Spinal cord (tissue), 10 donors: ENCODE measurements around the gene RFC3. TPM values are rescaled to one million over a fixed set of nuclear protein-coding genes. Genes with fewer than 3 reads are reported as not detected.
"Not testable (repeated sequence)": the region's sequence is repeated elsewhere in the genome, so short reads cannot be mapped to it uniquely, and the experiment has no call there.

Experiments used
- DNase-seq, 6 donors: peaks; one replicate each; pipeline versions ENCODE4 v3.0.0 to v3.0.0-alpha.2; 2013 to 2015; ENCODE audit warnings: low spot score in 6 of 6, low read depth in 4 of 6
- H3K27ac ChIP-seq: one replicate; pipeline ENCODE4 v1.5.1; 2013; ENCODE audit warnings: low read depth, low read length, control low read depth
- H3K27me3 ChIP-seq: one replicate; pipeline ENCODE4 v1.6.1; 2013; ENCODE audit warnings: low read length; ENCODE audit not compliant: control insufficient read depth, insufficient read depth
- H3K36me3 ChIP-seq: one replicate; pipeline ENCODE4 v1.6.1; 2013; ENCODE audit warnings: low read length; ENCODE audit not compliant: control insufficient read depth, insufficient read depth
- H3K4me1 ChIP-seq: one replicate; pipeline ENCODE4 v1.6.1; 2013; ENCODE audit warnings: low read length; ENCODE audit not compliant: control insufficient read depth, insufficient read depth
- H3K4me3 ChIP-seq: one replicate; pipeline ENCODE4 v1.5.1; 2013; ENCODE audit warnings: low read depth, low read length, control low read depth
- H3K9me3 ChIP-seq: one replicate; pipeline ENCODE4 v1.6.1; 2013; ENCODE audit warnings: low read length; ENCODE audit not compliant: control insufficient read depth, insufficient read depth
- WGBS: methylation state at CpG from one replicate; pipeline ENCODE4 v1.1.5; 2013; ENCODE audit warnings: missing lambda C conversion rate; ENCODE audit not compliant: insufficient coverage; 5-methylcytosine and 5-hydroxymethylcytosine counted together
- polyA plus RNA-seq, 2 donors: library from polyadenylated mRNA; unstranded; fragments of 120-200 nt; gene quantifications; one replicate each; pipeline ENCODE4 v1.2.1, GENCODE V29; 2013; ENCODE audit not compliant: insufficient read length in 2 of 2
- total RNA-seq, 2 donors: library from RNA; depleted of rRNA in 1 of 2; stranded (reverse); fragments of 120-200 nt in 1 of 2; fragments of >200 nt in 1 of 2; gene quantifications; one replicate each; pipeline versions ENCODE4 v1.2.3 to v1.2.4, GENCODE V29; 2013 to 2014
- donor health status: healthy.

RFC3 gene
- total and polyA plus RNA-seq, 4 donors: 12.0 to 23.2 (median 19.4) TPM

DNA sequence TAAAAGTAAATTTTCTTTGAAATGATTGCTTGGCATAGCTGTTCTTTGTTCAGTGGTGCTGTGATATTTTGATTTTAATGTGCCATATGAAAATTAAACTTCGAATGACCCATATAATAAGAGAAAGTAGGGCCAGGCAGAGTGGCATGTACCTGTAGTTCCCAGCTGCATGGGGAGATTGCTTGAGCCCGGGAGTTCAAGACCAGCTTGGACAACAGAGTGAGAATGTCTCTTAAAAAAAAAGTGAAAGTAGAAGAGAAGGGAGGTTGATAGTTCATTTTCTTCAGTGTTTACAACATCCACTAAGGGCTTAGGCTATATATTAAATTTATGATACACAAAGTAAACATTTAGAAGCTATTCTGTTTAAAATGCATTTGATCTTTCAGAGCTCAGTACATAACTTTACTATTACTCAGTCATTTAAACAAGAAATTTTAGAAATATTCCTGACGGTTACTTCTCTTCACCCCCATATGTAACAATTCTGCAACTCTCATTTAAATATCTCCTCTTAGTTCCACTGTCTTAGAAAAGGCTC, 17.2 kb upstream of the RFC3 start:
- no peaks in the 10 kb centered on the region for H3K36me3 ChIP-seq
- WGBS: 0% methylated on average over 1 of the region's 3 CpGs
- H3K27ac ChIP-seq: no peak overlapping the region
- H3K4me1 ChIP-seq: no peaks in the 10 kb centered on the region
- H3K4me3 ChIP-seq: no peak overlapping the region
- H3K27me3 ChIP-seq: no peaks in the 10 kb centered on the region
- no peak for DNase-seq
- H3K9me3 ChIP-seq: no peaks in the 10 kb centered on the region

DNA sequence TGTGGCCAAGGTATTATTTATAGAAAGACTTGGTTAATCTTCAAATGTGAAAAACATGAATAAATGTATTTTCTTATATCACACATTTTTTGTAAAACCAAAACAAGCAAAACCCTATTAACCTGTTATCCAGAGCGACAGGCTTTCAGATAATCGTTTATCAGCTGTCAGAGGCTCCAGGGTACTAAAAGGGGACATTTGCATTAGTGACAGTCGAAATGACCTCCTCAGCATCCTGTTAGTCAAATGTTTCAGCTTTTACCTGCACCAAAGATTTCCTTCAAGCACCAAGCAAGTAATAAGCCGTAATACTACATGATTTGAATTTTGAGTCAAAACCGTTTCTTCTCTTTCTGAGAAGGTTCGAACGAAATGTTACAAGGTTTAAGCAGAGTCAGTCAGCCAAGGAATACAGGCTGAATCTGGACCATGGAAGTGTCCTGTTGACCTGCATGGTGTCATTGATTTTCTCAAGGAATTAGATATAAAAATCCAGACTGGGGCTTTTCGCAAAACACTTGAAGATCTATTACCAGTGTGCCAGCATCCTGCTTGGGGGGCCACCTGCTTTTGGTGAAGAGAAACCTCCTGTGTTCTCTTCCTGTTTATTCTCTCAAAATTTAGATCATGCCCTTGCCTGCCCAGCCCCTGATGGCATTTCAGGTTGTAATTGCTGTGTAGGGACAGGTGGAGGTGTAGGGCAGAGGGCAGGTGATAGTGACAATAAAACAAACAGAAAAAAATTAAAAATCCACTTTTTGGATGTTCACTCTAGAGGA, 11.3 kb upstream of the RFC3 start:
- WGBS: 72% methylated on average over 8 of the region's 8 CpGs
- Histone ChIP-seq H3K27ac (no peak overlapping the region), H3K27me3 (no peaks in the 10 kb centered on the region), H3K4me1 (no peaks in the 10 kb centered on the region), H3K9me3 (no peaks in the 10 kb centered on the region), H3K4me3 (no peak overlapping the region), H3K36me3 (no peaks in the 10 kb centered on the region)
- peak in 1 of 6 donors; percentile 9 for DNase-seq

DNA sequence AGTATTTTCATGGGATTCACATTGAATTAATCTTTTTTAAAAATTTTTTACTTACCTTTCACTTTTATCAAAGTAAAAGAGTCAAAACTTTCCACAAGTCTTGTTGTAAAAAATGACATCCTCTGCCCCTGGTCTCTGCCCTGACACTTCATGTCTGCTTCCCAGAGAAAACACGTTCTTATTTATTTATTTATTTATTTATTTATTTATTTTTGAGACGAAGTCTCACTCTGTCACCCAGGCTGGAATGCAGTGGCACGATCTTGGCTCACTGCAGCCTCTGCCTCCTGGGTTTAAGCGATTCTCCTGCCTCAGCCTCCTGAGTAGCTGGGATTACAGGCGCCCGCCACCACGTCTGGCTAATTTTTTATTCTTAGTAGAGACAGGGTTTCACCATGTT, 5.1 kb upstream of the RFC3 start:
- WGBS: 95% methylated on average over 3 of the region's 7 CpGs
- H3K4me1 ChIP-seq, H3K36me3 ChIP-seq, DNase-seq, H3K27me3 ChIP-seq, H3K4me3 ChIP-seq, H3K27ac ChIP-seq, H3K9me3 ChIP-seq: not testable (repeated sequence)

DNA sequence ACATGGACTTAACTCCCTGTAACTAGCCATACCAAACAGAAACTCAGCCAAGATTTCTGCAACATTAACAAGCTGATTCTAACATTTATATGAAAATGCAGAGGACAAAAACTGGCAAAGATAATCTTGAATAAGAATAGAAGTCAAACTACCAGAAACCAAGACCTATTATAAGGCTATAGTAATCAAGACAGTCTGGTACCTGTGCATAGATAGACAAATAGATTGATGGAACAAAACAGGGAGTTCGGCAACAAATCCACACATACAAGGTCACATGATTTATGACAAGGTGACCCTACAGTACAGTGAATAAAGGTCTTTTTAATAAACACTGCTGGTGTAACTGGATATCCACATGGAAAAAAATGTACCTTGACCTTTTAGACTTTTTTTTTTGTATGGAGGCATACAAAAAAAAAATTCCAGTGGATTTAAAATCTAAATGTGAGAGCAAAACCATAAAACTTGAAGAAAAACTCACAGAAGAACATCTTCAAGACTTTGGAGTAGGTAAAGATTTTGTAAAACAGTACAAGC, 2.9 kb upstream of the RFC3 start:
- Histone ChIP-seq H3K27ac (no peak overlapping the region), H3K36me3 (no peaks in the 10 kb centered on the region), H3K4me1 (peaks cover 4% of the 10 kb centered on the region), H3K4me3 (no peak overlapping the region), H3K27me3 (no peaks in the 10 kb centered on the region), H3K9me3 (no peaks in the 10 kb centered on the region)
- no peak for DNase-seq
- no CpG with 5 or more reads among the region's 1 CpG for WGBS

DNA sequence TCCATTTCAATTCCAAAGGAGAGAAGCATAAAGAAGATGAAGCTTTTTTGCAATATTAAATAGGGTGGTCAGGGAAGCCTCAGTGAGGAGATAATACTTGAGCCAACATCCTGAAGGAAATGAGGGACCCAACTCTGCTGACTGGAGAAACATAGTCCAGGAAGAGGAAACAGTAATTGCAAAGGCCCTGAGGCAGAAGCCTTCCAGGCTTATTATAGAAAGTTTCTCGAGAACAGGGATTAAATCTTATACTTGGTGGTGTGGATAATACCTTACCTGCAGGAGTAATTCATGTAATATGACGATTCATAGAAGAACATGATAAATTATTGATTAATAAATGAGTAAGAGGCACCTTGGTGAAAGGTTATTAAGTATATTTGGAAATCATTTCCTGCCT, 1.0 kb upstream of the RFC3 start:
- Histone ChIP-seq H3K36me3 (no peaks in the 10 kb centered on the region), H3K4me1 (peaks cover 4% of the 10 kb centered on the region), H3K27ac (no peak overlapping the region), H3K9me3 (no peaks in the 10 kb centered on the region), H3K27me3 (no peaks in the 10 kb centered on the region), H3K4me3 (no peak overlapping the region)
- no peak for DNase-seq
- WGBS: 78% methylated on average over 1 of the region's 2 CpGs

DNA sequence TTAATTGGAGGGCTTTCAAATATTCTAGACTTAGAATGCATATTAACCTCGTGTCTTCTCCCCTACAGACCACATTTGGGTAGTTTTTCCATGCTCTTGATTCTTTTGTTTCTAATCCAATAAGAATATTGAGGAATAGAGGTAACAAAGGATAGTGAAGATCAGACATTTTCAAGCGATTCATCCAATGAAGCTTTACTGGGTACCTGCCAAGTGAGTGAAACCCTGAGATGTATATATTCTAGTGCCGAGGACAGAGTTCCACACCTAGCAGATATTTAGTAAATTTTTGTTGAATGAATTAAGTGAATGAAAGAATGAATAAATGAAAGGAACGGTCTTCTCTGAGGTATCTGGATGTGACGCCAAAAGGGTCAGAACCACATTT, 442 bp upstream of the RFC3 start:
- Histone ChIP-seq H3K36me3 (no peaks in the 10 kb centered on the region), H3K4me1 (peaks cover 4% of the 10 kb centered on the region), H3K4me3 (peak overlapping the region; percentile 96), H3K27ac (peak overlapping the region; percentile 84), H3K27me3 (no peaks in the 10 kb centered on the region), H3K9me3 (no peaks in the 10 kb centered on the region)
- DNase-seq: no peak
- WGBS: 25% methylated on average over 2 of the region's 5 CpGs

DNA sequence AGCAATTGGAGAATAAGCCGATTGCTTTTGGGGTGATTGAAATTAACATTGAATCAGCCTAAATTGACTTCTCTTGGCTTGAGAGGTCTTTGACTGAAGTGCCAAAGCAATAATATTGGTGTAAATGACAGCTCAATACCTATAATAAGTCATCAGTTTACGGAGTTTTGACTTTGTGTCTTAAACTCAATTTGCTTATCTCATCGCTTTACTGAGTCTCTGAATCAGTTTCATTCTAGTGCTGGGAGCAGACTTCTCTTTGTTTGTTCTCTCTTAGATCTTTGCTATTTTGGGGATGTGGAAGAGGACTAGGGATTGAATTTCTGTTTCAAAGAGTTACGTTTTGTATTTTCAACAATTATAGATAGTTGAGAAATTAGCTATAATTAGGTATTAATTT, 7.1 kb downstream of the RFC3 start:
- DNase-seq: no peak

DNA sequence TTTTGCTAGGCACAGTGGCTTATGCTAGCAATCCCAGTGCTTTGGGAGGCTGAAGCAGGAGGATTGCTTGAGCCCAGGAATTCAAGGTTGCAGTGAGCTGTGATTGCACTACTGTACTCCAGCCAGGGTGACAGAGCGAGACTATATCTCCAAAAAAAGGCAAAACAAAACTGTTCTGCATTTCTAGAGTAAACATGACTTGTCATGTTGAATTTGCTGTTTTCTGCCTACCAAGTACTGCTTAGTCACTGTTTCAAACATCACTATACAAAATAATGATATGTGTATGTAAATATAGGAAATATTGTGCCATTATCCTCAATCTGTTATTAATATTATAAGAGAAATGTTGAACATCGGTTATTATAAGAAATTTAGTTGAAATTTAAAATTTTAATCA, 9.2 kb downstream of the RFC3 start:
- H3K27ac ChIP-seq: no peak overlapping the region
- H3K27me3 ChIP-seq: no peaks in the 10 kb centered on the region
- no peaks in the 10 kb centered on the region for H3K9me3 ChIP-seq
- DNase-seq: no peak
- no peaks in the 10 kb centered on the region for H3K4me1 ChIP-seq
- H3K4me3 ChIP-seq: no peak overlapping the region
- H3K36me3 ChIP-seq: peaks cover 6% of the 10 kb centered on the region
- no CpG with 5 or more reads among the region's 2 CpGs for WGBS

More for the DNA sequence above, 7.1 kb downstream of the RFC3 start:
- no peaks in the 10 kb centered on the region for H3K27me3 ChIP-seq
- H3K36me3 ChIP-seq: no peaks in the 10 kb centered on the region
- no CpG with 5 or more reads among the region's 4 CpGs for WGBS
- H3K9me3 ChIP-seq: no peaks in the 10 kb centered on the region
- no peak overlapping the region for H3K27ac ChIP-seq
- no peak overlapping the region for H3K4me3 ChIP-seq
- no peaks in the 10 kb centered on the region for H3K4me1 ChIP-seq

DNA sequence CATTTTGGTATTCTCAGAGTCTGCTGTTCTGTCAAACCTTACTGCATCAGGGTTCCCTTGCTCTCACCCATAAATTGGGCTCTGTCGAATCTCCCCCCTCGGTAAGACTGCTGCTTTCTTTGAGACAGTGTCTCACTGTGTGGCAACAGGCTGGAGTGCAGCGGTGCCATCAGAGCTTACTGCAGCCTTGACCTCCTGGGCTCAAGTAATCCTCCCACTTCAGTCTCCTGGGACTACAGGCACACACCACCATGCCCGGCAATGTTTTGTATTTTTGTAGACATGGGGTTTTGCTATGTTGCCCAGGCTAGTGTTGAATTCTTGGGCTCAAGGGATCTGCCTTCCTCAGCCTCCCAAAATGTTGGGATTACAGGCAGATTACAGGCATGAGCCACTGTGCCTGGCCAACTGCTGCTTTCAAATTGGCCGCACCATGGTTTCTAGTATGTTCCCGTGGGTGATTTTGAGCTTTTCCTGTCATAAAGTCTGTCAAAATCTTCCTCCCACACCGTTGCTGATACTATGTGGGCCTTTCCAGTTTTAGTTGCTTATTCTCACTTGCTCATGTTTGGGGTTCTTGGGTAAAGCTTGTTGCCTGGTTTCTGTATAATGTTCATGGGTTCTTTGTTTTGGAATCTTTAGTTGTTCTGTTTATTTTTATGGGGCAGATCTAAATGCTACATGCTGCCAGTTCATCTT, 10.6 kb downstream of the RFC3 start:
- DNase-seq: no peak

More for the DNA sequence above, 10.6 kb downstream of the RFC3 start:
- H3K27ac ChIP-seq: no peak overlapping the region
- H3K4me3 ChIP-seq: no peak overlapping the region
- peaks cover 6% of the 10 kb centered on the region for H3K36me3 ChIP-seq
- H3K9me3 ChIP-seq: no peaks in the 10 kb centered on the region
- H3K4me1 ChIP-seq: no peaks in the 10 kb centered on the region
- no peaks in the 10 kb centered on the region for H3K27me3 ChIP-seq
- 82% methylated on average over 2 of the region's 7 CpGs for WGBS
